SU-DHL-6 (cell line): ENCODE measurements around the gene OPA1.

Experiments used
- EZH2phosphoT487 ChIP-seq: fragments of 200-600 bp; sonication (generic), shearing (Covaris generic); conservative IDR thresholded peaks from 2 replicates; pipeline ENCODE4 v1.6.1; 2018; ENCODE audit warnings: mild to moderate bottlenecking, antibody characterized with exemption, low read length, moderate library complexity, mixed read lengths
- TF ChIP-seq, protein P1 (sequence below): fragments of 200-600 bp; sonication (generic); IDR thresholded peaks from one replicate; pipeline ENCODE4 v1.5.1; 2017; ENCODE audit warnings: antibody characterized with exemption, mild to moderate bottlenecking, low read length, moderate library complexity; ENCODE audit not compliant: insufficient read depth, poor library complexity, severe bottlenecking

DNA sequence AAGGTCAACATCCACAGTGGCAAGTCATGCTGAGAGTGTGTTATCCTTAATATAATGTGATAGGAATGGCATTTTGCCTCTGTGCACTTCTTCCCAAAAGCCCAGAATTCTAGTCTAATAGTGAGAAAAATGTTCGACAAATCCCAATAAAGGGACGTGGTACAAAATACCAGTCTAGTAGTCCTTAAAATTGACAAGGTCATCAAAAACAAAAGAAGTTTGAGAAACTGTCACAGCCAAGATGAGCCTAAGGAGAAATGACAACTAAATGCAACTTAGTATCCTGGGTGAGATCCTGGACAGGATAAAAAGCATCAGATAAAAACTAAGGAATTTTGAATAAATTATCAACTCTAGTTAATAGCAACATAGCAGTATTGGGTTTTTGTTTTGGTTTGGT, 23.9 kb upstream of the OPA1 start:
- TF ChIP-seq, protein P1, sequence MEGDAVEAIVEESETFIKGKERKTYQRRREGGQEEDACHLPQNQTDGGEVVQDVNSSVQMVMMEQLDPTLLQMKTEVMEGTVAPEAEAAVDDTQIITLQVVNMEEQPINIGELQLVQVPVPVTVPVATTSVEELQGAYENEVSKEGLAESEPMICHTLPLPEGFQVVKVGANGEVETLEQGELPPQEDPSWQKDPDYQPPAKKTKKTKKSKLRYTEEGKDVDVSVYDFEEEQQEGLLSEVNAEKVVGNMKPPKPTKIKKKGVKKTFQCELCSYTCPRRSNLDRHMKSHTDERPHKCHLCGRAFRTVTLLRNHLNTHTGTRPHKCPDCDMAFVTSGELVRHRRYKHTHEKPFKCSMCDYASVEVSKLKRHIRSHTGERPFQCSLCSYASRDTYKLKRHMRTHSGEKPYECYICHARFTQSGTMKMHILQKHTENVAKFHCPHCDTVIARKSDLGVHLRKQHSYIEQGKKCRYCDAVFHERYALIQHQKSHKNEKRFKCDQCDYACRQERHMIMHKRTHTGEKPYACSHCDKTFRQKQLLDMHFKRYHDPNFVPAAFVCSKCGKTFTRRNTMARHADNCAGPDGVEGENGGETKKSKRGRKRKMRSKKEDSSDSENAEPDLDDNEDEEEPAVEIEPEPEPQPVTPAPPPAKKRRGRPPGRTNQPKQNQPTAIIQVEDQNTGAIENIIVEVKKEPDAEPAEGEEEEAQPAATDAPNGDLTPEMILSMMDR: no peak
- no peak for TF ChIP-seq EZH2phosphoT487
